HG03097 (cell line): Measurements from ENCODE around the gene ARMH3.

Source experiments
- ATAC-seq: cut with Tn5 transposase; IDR thresholded peaks from one replicate; pipeline ENCODE4 v1.9.1; 2021; ENCODE audit not compliant: unreplicated experiment, low FRiP score

Gene ARMH3

DNA sequence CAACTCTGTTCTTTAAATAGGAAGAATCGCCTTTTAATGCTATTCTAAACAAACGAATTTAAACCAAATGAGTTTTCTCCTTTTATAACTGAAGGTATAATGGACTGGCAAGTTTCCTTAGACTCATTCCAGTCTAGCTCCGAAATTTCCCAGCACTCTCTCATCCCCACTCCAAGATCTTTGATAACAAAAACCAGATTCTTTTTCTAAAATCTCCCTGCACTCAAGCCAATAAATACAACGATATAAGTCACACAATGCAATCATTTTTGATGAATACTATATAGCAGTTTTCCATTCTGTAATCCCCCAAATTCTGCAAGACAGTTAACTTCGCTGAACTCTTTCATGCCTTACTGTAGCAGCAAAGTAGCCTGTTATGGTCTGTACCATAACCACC, 239.6 kb downstream of the ARMH3 start:
- ATAC-seq: no peak

DNA sequence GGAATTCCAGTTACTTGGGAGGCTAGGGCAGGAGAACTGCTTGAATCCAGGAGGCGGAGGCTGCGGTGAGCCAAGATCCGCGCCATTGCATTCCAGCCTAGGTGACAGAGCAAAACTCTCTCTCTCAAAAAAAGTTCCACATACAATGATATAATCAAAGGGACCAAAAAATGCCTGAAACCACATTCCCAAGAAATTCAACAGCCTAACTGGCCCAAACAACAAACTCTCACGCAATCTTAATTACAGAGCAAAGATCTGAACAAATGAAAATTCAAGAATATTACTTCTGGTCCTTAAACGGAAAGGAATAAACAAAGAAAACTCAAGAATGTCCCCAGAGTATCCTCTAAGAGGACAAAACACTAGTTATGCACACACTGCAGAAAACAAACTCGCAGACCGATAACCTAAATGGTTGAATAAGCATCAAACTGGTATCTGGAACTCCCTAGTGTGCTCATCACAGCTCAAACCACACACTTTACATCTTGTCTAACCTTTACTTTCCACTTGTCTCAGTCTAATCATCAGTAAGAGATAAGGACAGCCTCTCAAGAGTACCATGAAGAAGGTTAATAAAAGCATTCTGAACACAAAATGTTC, 241.4 kb downstream of the ARMH3 start:
- ATAC-seq: no peak

DNA sequence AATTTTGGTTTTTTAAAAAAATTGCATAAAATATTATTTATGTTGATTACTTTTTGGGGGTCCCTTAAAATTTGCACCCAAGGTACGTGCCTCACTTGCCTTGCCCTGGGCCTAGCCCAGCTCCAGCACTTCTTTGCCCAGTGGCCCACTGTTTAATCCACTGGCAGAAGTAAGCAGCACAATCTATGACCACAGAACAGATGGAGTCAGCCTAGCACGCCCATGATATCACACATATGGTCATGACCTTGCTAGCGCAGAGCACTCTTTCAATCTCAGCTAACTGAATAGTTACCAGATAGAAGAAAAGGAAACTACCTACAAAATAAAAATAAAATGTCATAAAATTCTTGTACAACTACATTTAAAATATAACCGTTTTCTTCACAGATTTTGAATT, 243.4 kb downstream of the ARMH3 start:
- ATAC-seq: no peak

DNA sequence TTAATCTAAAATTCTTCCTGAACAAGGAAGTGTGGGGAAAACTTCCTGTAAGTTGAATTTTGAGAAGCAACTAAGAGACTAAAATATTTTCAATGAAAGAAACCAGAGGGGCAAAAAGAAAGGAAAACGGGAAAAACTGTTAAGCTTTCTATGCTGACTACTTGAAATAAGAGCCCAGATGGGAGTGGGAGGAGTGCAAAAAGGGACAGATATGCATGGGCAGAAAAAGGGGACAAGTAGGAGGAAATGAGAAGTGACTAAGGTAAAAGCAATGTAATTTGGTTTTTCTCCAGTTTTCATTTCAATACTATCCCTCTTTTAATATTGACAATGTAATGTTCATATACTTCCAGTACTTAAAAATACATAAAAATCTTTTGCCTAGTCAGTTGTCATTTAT, 248.8 kb downstream of the ARMH3 start:
- no peak for ATAC-seq

DNA sequence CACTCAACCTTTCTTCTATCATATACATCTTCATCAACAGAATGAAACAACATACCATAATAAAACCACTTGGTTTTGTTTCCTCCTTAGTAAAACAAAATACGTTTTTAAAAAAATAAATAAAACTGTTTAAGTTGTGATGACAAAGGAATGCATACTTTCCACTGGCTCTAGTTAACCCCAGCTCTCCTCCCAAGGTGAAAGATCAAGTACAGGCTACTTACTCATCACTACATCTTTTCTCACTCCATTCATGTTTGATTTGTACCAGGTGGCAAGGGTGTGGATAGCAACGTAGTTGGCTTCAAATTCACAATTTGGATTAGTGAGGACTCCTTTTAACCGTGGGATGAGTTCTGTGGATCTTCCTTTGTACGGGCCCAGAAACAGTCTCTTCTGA, 252.5 kb downstream of the ARMH3 start:
- no peak for ATAC-seq

DNA sequence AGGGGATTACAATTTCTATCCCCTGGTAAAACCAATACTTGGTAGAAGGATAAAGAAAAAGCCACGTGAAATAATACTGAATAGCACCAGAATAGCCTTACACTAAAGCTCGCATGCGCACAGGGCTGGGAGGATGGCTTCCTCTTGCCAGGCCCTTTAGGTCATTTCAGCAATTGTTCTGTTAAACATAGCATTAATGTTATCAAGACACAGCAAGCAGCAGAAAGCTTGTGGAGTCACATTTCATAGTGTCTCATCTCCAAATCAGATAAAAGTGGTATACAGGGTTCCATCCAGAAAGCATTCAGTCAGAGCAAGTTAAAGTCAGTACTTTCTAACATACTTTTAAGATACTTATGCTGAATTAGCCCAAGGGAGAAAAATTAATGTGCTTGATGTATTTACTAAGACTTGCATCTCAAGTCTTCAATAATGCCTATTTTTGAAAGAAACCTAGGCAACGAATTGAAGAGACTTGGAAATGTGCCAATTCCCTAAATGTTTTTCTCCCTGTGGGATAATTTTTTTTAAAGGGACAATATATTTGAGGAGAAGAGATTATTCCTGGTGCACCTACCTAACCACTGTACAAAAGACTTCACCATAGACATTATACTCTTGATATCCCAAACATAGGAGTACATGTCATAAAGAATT, 258.4 kb downstream of the ARMH3 start:
- no peak for ATAC-seq
